ENCODE results near the gene VPS13D. TPM values are rescaled to one million over a fixed set of nuclear protein-coding genes. Genes with fewer than 3 reads are reported as not detected.

The VPS13D gene
- total RNA-seq, 2 donors from 2014 or later = 54.3 to 56.0 TPM

DNA sequence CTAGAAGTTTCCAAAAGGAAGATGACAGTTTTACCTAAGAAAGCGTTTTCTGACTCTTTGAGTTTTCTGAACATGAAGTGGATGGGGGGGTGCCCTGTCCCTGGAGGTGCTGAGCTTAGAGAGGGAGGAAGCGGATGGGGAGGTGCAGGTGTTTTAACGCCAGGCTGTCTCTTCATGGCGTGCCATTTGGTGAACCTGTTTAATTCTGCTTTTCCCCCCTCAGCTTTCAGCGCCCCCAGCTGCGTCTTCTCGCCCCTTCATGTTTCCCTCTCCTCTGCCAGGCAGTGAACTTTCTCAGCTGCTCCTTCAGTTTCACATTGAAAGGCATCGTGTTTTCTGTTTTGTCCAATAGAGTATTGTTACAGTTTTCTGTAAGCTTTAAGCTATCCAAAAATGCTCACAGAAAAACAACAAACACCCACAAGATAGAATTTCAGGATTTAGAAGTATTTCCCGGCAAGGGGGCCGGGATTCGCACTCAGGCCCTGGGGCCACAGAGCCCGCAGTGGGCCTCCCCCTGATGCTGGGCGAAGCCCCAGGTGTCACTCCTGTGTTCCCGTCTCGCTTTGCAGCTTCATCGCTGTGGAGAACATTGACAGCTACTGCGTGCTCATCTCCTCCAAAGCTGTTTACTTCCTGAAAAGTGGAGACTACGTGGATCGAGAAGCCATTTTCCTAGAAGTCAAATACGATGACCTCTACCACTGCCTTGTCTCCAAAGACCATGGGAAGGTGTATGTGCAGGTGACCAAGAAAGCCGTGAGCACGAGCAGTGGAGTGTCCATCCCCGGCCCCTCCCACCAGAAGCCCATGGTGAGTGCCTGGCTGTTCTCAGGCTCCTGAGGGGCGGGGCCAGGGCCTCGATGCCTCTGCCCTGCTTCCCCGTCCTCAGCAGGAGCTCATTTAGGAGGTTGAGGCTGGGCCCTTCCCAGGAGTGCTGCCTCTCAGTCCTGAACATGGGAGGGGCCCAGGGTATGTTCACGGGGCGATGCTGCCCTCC, 276.8 kb downstream of the VPS13D start:
- Histone ChIP-seq H3K9me3 (no peaks in the 10 kb centered on the region), H3K27me3 (no peaks in the 10 kb centered on the region), H3K4me1 (no peaks in the 10 kb centered on the region), H3K9ac (ENCODE audit: low read depth in 2 of 2, low read length in 2 of 2) (no peak overlapping the region), H3K36me3 (no peaks in the 10 kb centered on the region), H3K27ac (no peak overlapping the region), H3K4me3 (no peak overlapping the region)
- DNase-seq = no peak
- intact Hi-C loops (cut with DNase I) = no loop called here
- TF ChIP-seq, protein P1, sequence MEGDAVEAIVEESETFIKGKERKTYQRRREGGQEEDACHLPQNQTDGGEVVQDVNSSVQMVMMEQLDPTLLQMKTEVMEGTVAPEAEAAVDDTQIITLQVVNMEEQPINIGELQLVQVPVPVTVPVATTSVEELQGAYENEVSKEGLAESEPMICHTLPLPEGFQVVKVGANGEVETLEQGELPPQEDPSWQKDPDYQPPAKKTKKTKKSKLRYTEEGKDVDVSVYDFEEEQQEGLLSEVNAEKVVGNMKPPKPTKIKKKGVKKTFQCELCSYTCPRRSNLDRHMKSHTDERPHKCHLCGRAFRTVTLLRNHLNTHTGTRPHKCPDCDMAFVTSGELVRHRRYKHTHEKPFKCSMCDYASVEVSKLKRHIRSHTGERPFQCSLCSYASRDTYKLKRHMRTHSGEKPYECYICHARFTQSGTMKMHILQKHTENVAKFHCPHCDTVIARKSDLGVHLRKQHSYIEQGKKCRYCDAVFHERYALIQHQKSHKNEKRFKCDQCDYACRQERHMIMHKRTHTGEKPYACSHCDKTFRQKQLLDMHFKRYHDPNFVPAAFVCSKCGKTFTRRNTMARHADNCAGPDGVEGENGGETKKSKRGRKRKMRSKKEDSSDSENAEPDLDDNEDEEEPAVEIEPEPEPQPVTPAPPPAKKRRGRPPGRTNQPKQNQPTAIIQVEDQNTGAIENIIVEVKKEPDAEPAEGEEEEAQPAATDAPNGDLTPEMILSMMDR (IDR thresholded peaks at IDR 0.05) = no peak

DNA sequence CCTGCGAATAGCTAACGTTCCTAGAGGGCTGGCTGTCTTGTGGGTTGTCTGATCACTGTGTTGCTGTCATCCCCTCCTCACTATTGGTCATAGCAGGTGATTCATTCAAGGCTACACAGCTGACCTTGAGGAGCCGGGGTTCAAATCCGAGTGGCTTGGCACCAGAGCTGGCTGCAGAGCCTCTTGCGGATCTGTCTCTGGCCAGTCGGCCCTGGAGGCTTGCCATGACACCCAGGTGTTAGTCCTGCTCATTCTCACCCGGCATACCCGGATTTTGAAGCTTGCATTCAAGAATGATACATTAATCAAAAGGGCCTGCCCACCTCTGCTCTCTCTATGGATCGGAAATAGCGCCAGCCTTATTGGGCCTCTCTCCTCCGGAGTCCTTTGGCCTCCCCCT, 277.8 kb downstream of the VPS13D start:
- Histone ChIP-seq H3K27me3 (no peaks in the 10 kb centered on the region), H3K9ac (ENCODE audit: low read depth in 2 of 2, low read length in 2 of 2) (no peak overlapping the region), H3K4me1 (no peaks in the 10 kb centered on the region), H3K36me3 (no peaks in the 10 kb centered on the region), H3K9me3 (no peaks in the 10 kb centered on the region), H3K27ac (no peak overlapping the region), H3K4me3 (no peak overlapping the region)
- intact Hi-C loops (cut with DNase I) = no loop called here
- TF ChIP-seq, protein P1 (IDR thresholded peaks at IDR 0.05) = no peak
- DNase-seq = no peak

DNA sequence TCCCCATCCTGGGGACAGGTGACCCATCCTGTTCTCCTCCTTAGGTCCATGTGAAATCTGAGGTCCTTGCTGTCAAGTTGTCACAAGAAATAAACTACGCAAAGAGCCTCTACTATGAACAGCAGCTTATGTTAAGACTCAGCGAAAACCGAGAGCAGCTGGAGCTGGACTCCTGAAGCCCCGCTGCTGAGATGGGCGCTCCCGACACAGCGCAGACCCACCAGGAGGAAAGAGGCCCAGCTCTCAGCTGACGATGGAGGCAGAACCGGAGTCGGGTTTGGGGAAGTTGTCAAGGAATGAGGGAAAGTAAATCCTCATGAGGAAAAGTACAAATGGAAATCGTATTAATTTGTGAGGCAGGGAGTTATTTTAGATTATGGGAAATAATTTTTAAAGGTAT, 279.0 kb downstream of the VPS13D start:
- H3K27ac ChIP-seq = no peak overlapping the region
- no peaks in the 10 kb centered on the region for H3K9me3 ChIP-seq
- no peaks in the 10 kb centered on the region for H3K36me3 ChIP-seq
- no peaks in the 10 kb centered on the region for H3K27me3 ChIP-seq
- intact Hi-C loops (cut with DNase I) = no loop called here
- TF ChIP-seq, protein P1 (IDR thresholded peaks at IDR 0.05) = no peak
- no peaks in the 10 kb centered on the region for H3K4me1 ChIP-seq
- DNase-seq = no peak
- H3K9ac ChIP-seq (ENCODE audit: low read depth in 2 of 2, low read length in 2 of 2) = no peak overlapping the region
- no peak overlapping the region for H3K4me3 ChIP-seq

DNA sequence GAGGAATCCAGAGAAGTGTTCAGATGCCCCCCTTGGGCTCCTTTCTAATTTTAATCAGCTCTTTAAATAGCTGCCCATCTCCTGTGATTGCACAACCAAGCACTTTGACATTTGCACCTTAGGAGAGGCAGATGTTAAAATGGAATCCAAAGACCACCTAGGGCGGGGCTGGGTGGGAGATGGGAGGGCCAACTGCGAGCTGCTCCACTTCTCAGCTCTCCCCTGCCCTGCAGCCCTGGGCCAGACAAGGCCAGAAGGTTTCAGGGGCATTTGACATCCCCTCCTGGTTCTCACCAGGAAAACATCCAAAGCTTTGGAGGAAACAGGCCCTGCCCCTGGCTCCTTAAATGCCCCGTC, 281.3 kb downstream of the VPS13D start:
- TF ChIP-seq, protein P1 (IDR thresholded peaks at IDR 0.05) = no peak
- Histone ChIP-seq H3K4me3 (no peak overlapping the region), H3K4me1 (no peaks in the 10 kb centered on the region), H3K9me3 (no peaks in the 10 kb centered on the region), H3K36me3 (no peaks in the 10 kb centered on the region), H3K9ac (ENCODE audit: low read depth in 2 of 2, low read length in 2 of 2) (peak overlapping the region in 1 of 2 donors; percentile 12), H3K27ac (peak overlapping the region; percentile 33), H3K27me3 (no peaks in the 10 kb centered on the region)
- no peak for DNase-seq
- intact Hi-C loops (cut with DNase I) = no loop called here

DNA sequence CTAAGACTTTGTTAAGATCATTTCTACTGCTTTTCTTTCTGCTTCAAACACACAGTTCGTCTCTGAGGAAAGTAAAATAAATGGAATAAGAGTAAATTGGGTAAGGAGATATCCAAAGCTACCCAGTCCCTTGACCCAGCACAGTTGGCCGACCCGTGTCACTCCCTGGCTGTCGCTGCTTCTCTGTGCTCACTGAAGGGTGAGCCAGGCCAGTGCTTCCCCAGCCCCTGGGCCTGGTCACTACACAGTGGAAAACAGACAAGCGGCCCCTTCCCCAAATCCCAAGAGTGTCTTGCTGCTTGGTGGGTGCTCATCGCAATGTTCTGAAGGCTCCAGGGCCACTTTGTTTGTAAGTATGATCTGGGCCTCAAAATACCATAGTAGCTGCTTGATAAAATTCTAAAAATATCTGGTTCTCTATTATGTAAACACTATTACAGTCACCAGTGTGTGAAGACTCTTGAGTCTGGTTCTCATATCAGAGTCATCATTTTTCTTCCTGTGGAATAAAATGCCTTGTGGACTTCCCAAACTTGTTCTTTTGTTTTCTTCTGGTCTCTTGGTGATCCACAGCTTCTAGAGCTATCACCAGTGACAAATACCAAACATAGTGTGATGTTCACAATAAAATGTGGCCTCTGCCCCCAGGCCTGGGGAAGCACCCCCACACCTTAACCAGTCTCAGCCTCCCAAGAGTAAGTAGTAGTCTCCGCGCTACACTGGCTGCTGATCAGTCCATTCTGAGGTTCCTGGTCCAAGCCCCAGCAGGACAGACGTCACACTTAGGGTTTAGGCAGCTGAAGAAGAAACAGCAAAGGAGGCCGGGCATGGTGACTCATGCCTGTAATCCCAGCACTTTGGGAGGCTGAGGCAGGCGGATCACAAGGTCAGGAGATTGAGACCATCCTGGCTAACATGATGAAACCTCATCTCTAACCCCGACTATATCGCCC, 282.0 kb downstream of the VPS13D start:
- no peaks in the 10 kb centered on the region for H3K9me3 ChIP-seq
- no peak for DNase-seq
- H3K4me3 ChIP-seq = no peak overlapping the region
- intact Hi-C loops (cut with DNase I) = no loop called here
- no peaks in the 10 kb centered on the region for H3K36me3 ChIP-seq
- H3K4me1 ChIP-seq = no peaks in the 10 kb centered on the region
- no peaks in the 10 kb centered on the region for H3K27me3 ChIP-seq
- peak overlapping the region in 1 of 2 donors; percentile 18 for H3K9ac ChIP-seq (ENCODE audit: low read depth in 2 of 2, low read length in 2 of 2)
- H3K27ac ChIP-seq = peak overlapping the region; percentile 33
- TF ChIP-seq, protein P1 (IDR thresholded peaks at IDR 0.05) = no peak

Measured in colonic mucosa (tissue), 4 donors.